Inferior parietal cortex (tissue), 1 donor: ENCODE results near the gene CPTP.

Source experiments
- DNase-seq: peaks from one replicate; pipeline ENCODE4 v3.0.0-alpha.2; 2016; ENCODE audit errors: extremely low spot score

Gene CPTP

DNA sequence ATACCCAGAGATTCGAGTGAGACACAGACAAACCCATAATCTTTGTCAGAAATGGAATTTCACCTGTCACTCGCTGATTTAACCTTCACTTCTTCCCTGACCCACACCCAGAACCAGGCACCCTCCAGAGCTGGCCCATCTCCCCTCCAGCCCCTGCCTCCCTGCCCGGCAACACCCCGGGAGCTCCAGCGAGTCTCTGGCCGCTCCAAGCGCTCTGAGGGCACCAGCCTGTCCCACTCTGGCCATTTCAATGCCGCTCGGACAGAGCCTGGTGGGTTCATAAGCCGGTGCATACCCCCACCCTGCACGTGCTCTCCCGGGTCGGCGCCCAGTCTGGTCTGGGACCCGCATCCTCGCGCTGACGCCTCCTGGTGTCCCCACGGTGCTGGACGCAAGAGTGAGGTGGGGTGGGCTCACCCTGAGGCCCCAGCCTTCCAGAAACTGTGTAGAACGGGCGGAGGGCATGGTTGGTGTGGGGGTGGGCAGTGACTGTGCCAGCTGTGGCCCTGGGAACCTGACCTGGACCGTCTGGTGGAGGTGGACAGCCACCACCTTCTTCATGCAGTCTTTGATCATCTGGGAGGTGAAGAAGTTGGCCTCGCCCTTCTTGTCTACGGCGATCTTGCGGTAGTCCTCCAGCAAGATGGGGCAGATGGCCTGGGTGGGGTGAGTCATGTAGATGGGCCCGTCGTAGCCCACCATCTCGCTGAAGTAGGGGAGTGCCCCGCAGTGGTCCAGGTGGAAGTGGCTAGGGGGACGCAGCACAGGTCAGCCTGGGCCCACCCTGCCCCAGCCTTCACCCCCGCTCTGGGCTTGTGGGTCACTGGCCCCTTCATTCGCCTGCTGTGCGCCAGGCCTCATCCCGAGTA is 5.6 kb upstream of the CPTP start:
- no peak for DNase-seq

DNA sequence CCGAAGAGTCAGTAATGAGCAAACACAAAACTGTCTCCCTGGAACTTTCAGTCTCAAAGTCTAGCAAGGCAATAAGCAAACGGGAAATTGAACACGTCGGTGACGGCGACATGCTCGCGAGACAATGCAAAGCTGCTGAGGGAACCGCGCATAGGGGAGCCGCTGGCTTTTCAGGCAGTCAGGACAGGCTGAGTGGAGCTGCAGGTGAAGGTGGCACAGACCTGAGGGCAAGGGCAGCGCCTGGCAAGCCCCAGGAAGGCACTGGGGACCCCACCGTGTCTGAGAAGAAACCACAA is 5.0 kb upstream of the CPTP start:
- no peak for DNase-seq

DNA sequence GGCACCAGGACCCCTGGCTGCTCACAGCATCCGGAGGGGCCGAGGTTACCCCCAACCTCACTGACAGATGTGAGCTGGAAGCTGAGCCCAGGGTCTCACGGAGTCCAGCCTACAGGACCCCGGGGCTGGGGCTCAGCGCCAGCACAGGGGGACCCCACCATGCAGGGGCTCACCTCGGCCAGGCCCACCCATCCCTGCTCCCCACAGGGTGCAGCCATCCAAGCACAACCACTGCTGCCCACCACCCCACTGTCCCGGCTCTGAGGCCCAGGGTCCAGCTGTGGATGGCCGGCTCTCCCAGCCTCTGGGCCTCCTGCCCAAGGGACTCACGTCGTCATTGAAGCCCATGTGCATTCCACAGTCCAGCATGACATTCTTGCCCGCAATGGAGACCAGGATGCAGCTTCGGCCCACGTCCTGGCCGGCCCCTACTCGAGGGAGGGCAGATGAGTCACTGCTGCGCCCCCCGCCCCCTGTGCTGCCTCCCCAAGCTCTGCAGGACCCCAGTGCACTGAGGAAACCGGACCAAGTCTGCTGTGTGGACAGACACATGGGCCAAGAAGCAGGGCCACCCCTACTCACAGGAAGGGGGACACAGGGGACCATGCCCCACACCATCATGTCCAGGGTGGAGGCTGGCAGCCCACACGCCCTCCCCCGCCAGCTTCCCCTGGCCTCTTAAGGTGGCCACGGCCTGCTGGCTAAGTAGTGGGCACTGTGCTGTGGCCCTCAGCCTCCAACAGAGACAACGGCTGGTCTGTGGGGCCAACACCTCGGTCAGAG is 3.7 kb upstream of the CPTP start:
- no peak for DNase-seq

DNA sequence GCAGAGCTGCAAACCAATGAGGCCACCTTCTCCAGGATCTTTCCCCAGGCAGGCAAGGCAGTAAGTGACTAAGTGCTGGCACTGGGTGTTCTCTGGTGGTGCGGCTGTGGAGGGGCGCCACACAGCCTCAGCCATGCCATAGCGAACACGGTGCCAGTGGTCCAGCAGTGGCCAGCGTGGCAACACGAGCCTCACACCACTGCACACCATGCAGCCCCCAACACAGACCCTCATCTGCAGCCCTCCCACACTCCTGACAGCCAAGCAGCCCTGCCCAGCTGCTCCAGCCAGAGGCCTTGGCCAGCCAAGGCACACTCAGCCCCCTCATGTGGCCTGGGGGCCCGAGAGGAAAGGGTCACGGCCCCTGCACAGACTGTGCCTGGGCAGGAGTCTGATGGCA is 3.1 kb upstream of the CPTP start:
- DNase-seq: no peak

DNA sequence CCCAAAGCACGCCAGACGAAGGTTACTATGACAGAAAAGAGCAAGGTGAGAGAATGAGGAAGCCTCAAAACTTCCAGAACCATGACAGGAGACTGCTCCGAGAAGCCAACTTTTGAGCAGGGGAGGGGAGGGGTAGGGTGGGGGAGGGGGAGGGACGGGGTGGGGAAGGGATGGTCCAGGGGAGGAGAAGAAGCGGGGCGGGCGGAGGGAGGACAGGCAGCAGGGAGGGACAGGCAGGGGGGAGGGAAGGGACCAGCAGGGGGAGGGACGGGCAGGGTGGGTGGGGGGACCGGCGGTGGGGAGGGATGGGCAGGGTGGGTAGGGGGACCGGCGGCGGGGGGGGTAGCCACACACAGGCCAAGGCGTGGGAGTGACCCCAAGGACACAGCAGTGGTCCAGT is 2.2 kb upstream of the CPTP start:
- no peak for DNase-seq

DNA sequence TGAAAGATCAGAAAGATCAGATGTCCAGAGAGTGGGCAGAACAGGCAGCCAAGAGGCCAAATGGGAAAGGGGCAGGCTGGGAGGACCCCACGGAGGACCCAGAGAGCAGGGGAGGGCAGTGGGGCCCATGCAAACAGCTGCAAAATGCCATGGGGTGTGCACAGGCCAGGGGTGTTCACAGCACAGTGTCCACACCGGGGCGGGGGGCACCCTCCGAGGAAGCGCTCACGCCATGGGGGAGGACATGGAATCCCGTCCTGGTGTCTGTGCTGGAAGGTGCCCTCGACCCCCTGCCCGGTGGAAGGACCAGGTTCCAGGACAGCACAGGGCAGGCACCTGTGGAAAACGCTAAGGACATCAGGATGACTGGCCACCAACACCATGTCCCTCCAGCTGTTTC is 1.6 kb upstream of the CPTP start:
- DNase-seq: no peak

DNA sequence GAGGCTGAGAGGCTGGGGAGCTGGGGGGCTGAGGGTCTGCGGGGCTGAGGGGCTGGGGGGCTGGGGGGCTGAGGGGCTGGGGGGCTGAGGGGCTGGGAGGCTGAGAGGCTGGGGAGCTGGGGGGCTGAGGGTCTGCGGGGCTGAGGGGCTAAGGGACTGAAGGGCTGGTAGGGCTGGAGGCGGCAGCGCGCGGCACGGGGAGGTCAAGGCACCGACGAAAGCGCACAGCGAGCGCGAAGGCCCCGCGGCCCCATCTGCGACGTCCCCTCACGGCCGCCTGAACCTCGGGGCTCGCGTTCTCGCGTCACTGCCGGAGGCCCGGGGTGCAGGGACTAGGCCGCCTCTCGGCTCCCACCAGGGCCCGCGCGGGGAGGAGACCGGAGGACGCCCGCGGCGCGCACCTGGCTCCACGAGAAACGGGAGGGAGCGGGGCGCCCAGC is 498 bp upstream of the CPTP start:
- no peak for DNase-seq

DNA sequence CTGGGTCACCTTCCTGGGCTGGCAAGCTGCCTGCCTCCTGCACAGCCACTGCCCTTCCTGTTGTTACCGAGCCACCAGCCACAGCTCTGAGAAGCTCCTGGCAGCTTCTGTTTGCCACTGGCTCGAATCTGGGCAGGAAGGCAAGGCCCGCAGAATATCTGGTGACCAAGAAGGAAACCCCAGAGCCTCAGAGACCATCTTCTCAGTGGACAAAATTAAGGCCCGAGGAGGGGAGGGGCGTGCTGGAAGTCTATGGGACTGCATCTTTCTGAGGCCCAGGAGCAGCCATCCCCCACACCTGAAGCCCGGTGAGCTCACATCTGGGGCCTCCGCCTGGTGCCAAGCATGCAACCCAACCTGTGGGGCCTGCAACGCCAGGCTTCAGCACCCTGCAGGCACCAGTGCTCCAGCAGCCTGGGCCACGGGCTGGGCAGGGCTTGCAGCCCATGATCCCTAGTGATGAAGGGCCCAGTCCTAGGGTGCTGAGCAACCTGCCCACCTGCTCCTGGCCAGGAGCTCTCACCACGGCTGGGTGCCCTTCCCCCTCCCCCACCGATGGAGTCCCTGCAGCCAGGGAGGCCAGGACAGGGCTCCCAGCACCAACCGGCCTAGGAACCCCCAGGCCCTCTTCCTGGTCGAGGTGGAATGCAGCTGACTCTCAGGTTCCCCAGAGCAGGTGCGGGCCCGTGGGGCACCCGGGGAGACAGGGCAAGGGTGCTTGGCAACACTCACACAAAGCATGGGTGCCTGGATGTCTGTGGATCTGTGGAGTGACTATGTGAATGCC is 879 bp downstream of the CPTP start:
- no peak for DNase-seq

DNA sequence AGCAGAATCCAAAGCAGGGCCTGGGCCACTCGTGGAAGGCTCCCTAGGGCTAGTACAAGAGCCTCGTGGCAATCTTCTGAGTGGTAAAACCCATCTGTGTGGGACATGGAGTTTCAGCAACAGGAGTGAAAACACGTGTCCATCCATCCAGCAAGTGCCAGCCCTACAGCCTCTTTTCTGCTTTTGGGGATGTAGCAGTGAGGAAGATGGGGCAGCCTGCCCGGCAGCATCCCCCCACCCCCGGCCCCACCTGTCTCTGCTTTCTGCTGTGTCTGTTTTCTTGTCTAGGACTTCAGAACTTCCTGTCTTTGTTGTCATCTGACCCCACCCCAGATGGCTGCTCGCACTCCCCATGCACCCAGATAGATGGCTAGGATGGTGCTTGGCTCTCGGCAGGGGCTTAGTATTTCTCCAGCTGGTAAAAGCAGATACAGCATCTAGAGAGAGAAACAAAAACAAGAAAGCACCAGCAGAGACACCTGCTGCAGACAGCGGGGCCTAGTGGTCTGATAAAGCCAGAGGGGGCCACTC is 1.5 kb downstream of the CPTP start:
- no peak for DNase-seq

DNA sequence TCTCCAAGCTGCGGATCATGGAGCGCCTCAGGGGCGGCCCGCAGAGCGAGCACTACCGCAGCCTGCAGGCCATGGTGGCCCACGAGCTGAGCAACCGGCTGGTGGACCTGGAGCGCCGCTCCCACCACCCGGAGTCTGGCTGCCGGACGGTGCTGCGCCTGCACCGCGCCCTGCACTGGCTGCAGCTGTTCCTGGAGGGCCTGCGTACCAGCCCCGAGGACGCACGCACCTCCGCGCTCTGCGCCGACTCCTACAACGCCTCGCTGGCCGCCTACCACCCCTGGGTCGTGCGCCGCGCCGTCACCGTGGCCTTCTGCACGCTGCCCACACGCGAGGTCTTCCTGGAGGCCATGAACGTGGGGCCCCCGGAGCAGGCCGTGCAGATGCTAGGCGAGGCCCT is 2.7 kb downstream of the CPTP start:
- DNase-seq: no peak

DNA sequence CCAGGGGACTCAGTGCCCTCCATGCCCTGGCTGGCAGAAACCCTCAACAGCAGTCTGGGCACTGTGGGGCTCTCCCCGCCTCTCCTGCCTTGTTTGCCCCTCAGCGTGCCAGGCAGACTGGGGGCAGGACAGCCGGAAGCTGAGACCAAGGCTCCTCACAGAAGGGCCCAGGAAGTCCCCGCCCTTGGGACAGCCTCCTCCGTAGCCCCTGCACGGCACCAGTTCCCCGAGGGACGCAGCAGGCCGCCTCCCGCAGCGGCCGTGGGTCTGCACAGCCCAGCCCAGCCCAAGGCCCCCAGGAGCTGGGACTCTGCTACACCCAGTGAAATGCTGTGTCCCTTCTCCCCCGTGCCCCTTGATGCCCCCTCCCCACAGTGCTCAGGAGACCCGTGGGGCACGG is 3.7 kb downstream of the CPTP start:
- no peak for DNase-seq

DNA sequence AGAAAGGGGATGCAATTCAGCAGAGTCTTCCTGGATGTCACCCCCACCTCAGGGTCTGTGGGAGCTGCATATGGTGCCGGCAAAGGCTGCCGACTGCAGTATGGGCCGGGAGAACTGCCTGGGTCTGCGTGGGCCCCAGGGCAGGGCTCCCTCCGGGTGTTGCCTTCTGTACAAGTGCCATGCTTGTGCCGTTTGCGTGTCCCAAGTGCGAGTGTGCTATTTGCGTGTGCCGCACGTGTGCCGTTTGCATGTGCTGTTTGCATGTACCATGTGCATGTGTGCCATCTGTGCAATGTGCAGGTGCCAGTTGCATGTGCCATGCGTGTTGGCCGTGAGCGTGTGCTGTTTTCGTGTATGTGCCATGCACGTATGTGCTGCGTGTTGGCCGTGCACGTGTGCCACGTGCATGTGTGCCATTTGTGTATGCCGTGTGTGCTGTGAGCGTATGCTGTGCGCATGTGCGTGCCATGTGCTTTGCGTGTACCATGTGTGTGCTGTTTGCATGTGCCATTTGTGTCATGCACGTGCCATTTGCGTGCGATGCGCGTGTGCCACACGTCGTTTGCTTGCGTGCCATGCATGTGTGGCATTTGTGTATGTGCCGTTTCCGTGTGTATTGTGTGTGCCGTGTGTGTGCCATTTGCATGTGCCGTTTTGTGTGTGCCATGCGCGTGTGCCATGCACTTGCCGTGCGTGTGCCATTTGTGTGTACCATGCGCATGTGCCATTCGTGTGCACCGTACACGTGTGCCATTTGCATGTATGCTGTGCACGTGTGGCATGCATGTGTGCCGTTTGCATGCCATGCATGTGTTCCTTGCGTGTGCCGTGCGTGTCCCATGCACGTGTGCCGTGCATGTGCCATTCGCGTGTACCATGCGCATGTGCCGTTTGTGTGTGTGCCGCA is 5.0 kb downstream of the CPTP start:
- DNase-seq: no peak

DNA sequence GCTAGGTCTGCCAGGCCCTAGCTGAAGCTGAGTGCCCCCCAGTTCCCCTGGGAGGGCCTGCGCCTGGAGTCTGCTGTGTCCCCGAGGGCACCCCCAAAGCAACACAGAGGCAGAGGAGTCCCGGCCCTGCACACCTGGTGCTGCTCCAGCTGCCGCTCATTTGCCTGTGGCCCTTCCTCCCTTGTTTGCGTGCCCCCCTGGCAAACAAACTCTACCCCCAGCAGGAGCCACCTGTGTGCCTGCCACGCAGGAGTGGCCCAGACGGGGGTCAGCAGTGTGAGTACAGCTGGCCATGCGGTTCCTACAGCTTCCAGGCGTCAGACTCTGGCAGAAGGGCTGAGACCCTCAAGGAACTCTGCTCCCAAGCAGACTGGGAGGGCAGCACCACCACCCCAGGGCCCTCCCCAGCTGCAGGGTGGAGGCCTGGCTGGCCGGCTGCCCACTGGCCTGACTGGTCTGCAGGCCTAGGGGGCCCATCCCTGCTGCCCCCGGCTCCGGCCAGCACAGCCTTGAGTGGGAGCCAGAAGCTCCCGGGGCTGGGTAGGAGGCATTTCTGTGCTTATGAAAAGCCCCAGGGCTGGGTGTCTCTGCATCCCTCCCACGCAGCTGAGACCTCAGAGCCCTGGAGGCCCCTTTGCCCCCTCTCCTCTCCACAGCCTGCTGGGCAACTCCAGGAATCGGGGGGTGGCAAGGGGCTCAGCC is 5.9 kb downstream of the CPTP start:
- no peak for DNase-seq

DNA sequence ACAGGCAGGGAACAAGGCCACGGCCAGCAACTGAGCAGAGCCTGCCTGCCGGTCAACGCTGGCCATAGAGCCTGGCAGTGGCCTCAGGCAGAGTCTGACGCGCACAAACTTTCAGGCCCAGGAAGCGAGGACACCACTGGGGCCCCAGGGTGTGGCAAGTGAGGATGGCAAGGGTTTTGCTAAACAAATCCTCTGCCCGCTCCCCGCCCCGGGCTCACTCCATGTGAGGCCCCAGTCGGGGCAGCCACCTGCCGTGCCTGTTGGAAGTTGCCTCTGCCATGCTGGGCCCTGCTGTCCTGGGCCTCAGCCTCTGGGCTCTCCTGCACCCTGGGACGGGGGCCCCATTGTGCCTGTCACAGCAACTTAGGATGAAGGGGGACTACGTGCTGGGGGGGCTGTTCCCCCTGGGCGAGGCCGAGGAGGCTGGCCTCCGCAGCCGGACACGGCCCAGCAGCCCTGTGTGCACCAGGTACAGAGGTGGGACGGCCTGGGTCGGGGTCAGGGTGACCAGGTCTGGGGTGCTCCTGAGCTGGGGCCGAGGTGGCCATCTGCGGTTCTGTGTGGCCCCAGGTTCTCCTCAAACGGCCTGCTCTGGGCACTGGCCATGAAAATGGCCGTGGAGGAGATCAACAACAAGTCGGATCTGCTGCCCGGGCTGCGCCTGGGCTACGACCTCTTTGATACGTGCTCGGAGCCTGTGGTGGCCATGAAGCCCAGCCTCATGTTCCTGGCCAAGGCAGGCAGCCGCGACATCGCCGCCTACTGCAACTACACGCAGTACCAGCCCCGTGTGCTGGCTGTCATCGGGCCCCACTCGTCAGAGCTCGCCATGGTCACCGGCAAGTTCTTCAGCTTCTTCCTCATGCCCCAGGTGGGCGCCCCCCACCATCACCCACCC is 6.7 kb downstream of the CPTP start, which contains the start of gene TAS1R3:
Gene TAS1R3, plus strand, starts transcription at position 213 of the 898 bp plus-strand sequence. Its CDS starts 66 bp downstream, at position 279.
- DNase-seq: no peak

DNA sequence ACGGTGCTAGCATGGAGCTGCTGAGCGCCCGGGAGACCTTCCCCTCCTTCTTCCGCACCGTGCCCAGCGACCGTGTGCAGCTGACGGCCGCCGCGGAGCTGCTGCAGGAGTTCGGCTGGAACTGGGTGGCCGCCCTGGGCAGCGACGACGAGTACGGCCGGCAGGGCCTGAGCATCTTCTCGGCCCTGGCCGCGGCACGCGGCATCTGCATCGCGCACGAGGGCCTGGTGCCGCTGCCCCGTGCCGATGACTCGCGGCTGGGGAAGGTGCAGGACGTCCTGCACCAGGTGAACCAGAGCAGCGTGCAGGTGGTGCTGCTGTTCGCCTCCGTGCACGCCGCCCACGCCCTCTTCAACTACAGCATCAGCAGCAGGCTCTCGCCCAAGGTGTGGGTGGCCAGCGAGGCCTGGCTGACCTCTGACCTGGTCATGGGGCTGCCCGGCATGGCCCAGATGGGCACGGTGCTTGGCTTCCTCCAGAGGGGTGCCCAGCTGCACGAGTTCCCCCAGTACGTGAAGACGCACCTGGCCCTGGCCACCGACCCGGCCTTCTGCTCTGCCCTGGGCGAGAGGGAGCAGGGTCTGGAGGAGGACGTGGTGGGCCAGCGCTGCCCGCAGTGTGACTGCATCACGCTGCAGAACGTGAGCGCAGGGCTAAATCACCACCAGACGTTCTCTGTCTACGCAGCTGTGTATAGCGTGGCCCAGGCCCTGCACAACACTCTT is 7.6 kb downstream of the CPTP start:
- no peak for DNase-seq

DNA sequence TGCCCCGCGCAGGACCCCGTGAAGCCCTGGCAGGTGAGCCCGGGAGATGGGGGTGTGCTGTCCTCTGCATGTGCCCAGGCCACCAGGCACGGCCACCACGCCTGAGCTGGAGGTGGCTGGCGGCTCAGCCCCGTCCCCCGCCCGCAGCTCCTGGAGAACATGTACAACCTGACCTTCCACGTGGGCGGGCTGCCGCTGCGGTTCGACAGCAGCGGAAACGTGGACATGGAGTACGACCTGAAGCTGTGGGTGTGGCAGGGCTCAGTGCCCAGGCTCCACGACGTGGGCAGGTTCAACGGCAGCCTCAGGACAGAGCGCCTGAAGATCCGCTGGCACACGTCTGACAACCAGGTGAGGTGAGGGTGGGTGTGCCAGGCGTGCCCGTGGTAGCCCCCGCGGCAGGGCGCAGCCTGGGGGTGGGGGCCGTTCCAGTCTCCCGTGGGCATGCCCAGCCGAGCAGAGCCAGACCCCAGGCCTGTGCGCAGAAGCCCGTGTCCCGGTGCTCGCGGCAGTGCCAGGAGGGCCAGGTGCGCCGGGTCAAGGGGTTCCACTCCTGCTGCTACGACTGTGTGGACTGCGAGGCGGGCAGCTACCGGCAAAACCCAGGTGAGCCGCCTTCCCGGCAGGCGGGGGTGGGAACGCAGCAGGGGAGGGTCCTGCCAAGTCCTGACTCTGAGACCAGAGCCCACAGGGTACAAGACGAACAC is 8.3 kb downstream of the CPTP start:
- no peak for DNase-seq

DNA sequence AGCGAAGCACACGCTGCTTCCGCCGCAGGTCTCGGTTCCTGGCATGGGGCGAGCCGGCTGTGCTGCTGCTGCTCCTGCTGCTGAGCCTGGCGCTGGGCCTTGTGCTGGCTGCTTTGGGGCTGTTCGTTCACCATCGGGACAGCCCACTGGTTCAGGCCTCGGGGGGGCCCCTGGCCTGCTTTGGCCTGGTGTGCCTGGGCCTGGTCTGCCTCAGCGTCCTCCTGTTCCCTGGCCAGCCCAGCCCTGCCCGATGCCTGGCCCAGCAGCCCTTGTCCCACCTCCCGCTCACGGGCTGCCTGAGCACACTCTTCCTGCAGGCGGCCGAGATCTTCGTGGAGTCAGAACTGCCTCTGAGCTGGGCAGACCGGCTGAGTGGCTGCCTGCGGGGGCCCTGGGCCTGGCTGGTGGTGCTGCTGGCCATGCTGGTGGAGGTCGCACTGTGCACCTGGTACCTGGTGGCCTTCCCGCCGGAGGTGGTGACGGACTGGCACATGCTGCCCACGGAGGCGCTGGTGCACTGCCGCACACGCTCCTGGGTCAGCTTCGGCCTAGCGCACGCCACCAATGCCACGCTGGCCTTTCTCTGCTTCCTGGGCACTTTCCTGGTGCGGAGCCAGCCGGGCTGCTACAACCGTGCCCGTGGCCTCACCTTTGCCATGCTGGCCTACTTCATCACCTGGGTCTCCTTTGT is 9.1 kb downstream of the CPTP start:
- no peak for DNase-seq
